IMR-90 (cell line): ENCODE measurements around the gene HSPG2. TPM values are rescaled to one million over a fixed set of nuclear protein-coding genes. Genes with fewer than 3 reads are reported as not detected.

Source experiments
- ATAC-seq: fragments of 200-7000 bp; cut with Tn5 transposase; 2 replicates; pipeline ENCODE4 v1.9.1; 2020; ENCODE audit warnings: low read depth, mild to moderate bottlenecking, moderate library complexity
- BruUV-seq: library from RNA; stranded (reverse); fragments of 400-500 nt; replicated peaks from 2 replicates; lab custom pipeline; 2021; lab: Mats Ljungman, UMichigan
- CTCF ChIA-PET: fragments of 300-600 bp; formaldehyde crosslinking; extraction: SDS; loops from one replicate; lab custom pipeline; 2021; ENCODE audit warnings: antibody characterized with exemption; lab: Yijun Ruan, JAX
- POLR2A ChIA-PET: fragments of 300-600 bp; sonication (Branson Sonifier 250); formaldehyde crosslinking; loops from one replicate; lab custom pipeline; 2022; ENCODE audit warnings: antibody characterized with exemption; ENCODE audit not compliant: unreplicated experiment; lab: Charles Lee
- DNase-seq: peaks from one replicate; pipeline ENCODE4 v3.0.0; 2013
- H2AFZ ChIP-seq: replicated peaks from 2 replicates; pipeline ENCODE3; 2013; ENCODE audit warnings: low read length, mild to moderate bottlenecking; ENCODE audit not compliant: poor library complexity
- H2AK5ac ChIP-seq: 2 replicates; pipeline ENCODE4 v1.6.1; 2013; ENCODE audit warnings: low read depth, low read length, inconsistent platforms
- H2AK9ac ChIP-seq: replicated peaks from 2 replicates; pipeline ENCODE3; 2013; ENCODE audit warnings: mild to moderate bottlenecking, low read depth, low read length, moderate library complexity; ENCODE audit not compliant: poor library complexity
- H2BK120ac ChIP-seq: 2 replicates; pipeline ENCODE4 v1.6.1; 2013; ENCODE audit warnings: low read depth, low read length, inconsistent platforms
- H2BK15ac ChIP-seq: 3 replicates; pipeline ENCODE4 v1.6.1; 2013; ENCODE audit warnings: low read depth, low read length, inconsistent platforms
- H2BK20ac ChIP-seq: 2 replicates; pipeline ENCODE4 v1.6.1; 2013; ENCODE audit warnings: low read depth, mild to moderate bottlenecking, inconsistent platforms, low read length, moderate library complexity
- H2BK5ac ChIP-seq: 2 replicates; pipeline ENCODE4 v1.6.1; 2013; ENCODE audit warnings: mild to moderate bottlenecking, low read depth, low read length, inconsistent platforms; ENCODE audit not compliant: poor library complexity, severe bottlenecking
- H3K14ac ChIP-seq: replicated peaks from 2 replicates; pipeline ENCODE4 v1.6.1; 2013; ENCODE audit warnings: low read depth, low read length, inconsistent platforms
- H3K18ac ChIP-seq: 2 replicates; pipeline ENCODE4 v1.6.1; 2013; ENCODE audit warnings: low read depth, low read length, control low read depth
- H3K23ac ChIP-seq: 2 replicates; pipeline ENCODE4 v1.6.1; 2013; ENCODE audit warnings: low read depth, low read length, inconsistent platforms
- H3K27ac ChIP-seq: 2 replicates; pipeline ENCODE4 v1.5.1; 2013; ENCODE audit warnings: mild to moderate bottlenecking, control low read depth, low read length; ENCODE audit not compliant: insufficient read depth
- H3K27me3 ChIP-seq: 2 replicates; pipeline ENCODE4 v1.6.1; 2013; ENCODE audit warnings: low read length; ENCODE audit not compliant: control insufficient read depth, insufficient read depth
- H3K36me3 ChIP-seq: 2 replicates; pipeline ENCODE4 v1.6.1; 2013; ENCODE audit warnings: low read length, mixed read lengths; ENCODE audit not compliant: control insufficient read depth, insufficient read depth
- H3K4ac ChIP-seq: 2 replicates; pipeline ENCODE4 v1.6.1; 2013; ENCODE audit warnings: low read depth, low read length, inconsistent platforms
- H3K4me1 ChIP-seq: 2 replicates; pipeline ENCODE4 v1.6.1; 2013; ENCODE audit warnings: low read length, mixed read lengths; ENCODE audit not compliant: control insufficient read depth, insufficient read depth
- H3K4me2 ChIP-seq: 2 replicates; pipeline ENCODE4 v1.6.1; 2013; ENCODE audit warnings: low read depth, mild to moderate bottlenecking, control low read depth, low read length, moderate library complexity
- H3K4me3 ChIP-seq: 2 replicates; pipeline ENCODE4 v1.5.1; 2013; ENCODE audit warnings: low read depth, mild to moderate bottlenecking, control low read depth, low read length, moderate library complexity; ENCODE audit not compliant: insufficient read depth
- H3K56ac ChIP-seq: 2 replicates; pipeline ENCODE4 v1.6.1; 2013; ENCODE audit warnings: low read length, inconsistent platforms; ENCODE audit not compliant: insufficient read depth; ENCODE audit errors: extremely low read depth
- H3K79me1 ChIP-seq, 2 experiments: 2 replicates each; pipeline ENCODE4 v1.6.1; 2013; ENCODE audit warnings: low read length in 2 of 2, inconsistent platforms in 1 of 2, low read depth in 1 of 2
- H3K9ac ChIP-seq: 2 replicates; pipeline ENCODE4 v1.6.1; 2013; ENCODE audit warnings: low read depth, low read length, control low read depth
- H3K9me1 ChIP-seq: 2 replicates; pipeline ENCODE4 v1.6.1; 2013; ENCODE audit warnings: low read length, inconsistent platforms; ENCODE audit not compliant: insufficient read depth
- H3K9me3 ChIP-seq: 2 replicates; pipeline ENCODE4 v1.6.1; 2013; ENCODE audit warnings: low read length; ENCODE audit not compliant: control insufficient read depth, insufficient read depth
- H4K20me1 ChIP-seq: 2 replicates; pipeline ENCODE4 v1.6.1; 2013; ENCODE audit warnings: low read length, inconsistent platforms; ENCODE audit not compliant: insufficient read depth
- H4K5ac ChIP-seq: 2 replicates; pipeline ENCODE4 v1.6.1; 2013; ENCODE audit warnings: mild to moderate bottlenecking, low read depth, low read length, control low read depth
- H4K8ac ChIP-seq, 2 experiments: 2 replicates each; pipeline ENCODE4 v1.6.1; 2013; ENCODE audit warnings: low read depth in 2 of 2, low read length in 2 of 2, control low read depth in 1 of 2, inconsistent platforms in 1 of 2
- H4K91ac ChIP-seq: 2 replicates; pipeline ENCODE4 v1.6.1; 2013; ENCODE audit warnings: low read depth, low read length, inconsistent platforms; ENCODE audit not compliant: insufficient read depth
- MAZ ChIP-seq: IDR thresholded peaks from 2 replicates; pipeline ENCODE4 v1.6.1; 2012; ENCODE audit warnings: low read depth, mild to moderate bottlenecking, low read length, improper control_type of control experiment, moderate library complexity, borderline replicate concordance
- MXI1 ChIP-seq: IDR thresholded peaks from 2 replicates; pipeline ENCODE4 v1.6.1; 2012; ENCODE audit warnings: low read depth, mild to moderate bottlenecking, low read length, moderate library complexity, borderline replicate concordance
- WGBS, 2 experiments: methylation state at CpG; one replicate each; pipeline versions ENCODE4 v1.1.5 to v1.1.7; 2013; ENCODE audit warnings: missing lambda C conversion rate in 2 of 2; ENCODE audit not compliant: insufficient read length in 1 of 2; ENCODE audit errors: extremely low coverage in 2 of 2; 5-methylcytosine and 5-hydroxymethylcytosine counted together
- dilution Hi-C: fragments of 300-500 bp; cut with HindIII; formaldehyde crosslinking; loops from one replicate; pipeline ENCODE4 v1.14.3; 2018; ENCODE audit warnings: low sequenced_read_pairs; ENCODE audit not compliant: unreplicated experiment
- in situ Hi-C: fragments of 300-500 bp; cut with MboI; formaldehyde crosslinking; loops from 3 replicates; pipeline ENCODE4 v1.14.3; 2019; ENCODE audit warnings: low sequenced_read_pairs, inconsistent platforms, mixed read lengths
- intact Hi-C: fragments of 100-400 bp; cut with micrococcal nuclease; formaldehyde crosslinking; loops from 2 replicates; pipeline ENCODE4 v1.10.0; 2022
- polyA plus RNA-seq, 3 experiments: library from polyadenylated mRNA; depleted of rRNA; stranded (reverse); fragments of >200 nt; gene quantifications; 2 replicates each; pipeline ENCODE4 v1.2.3, GENCODE V29; 2012; ENCODE audit warnings: low replicate concordance in 1 of 3
- total RNA-seq: library from RNA; depleted of rRNA; stranded (reverse); fragments of >200 nt; gene quantifications from 2 replicates; pipeline ENCODE4 v1.2.3, GENCODE V29; 2012

Gene HSPG2
- total and polyA plus RNA-seq, 2 of the 4 experiments (the other 2 are of a cell fraction), result 15.8 to 94.0 TPM

DNA sequence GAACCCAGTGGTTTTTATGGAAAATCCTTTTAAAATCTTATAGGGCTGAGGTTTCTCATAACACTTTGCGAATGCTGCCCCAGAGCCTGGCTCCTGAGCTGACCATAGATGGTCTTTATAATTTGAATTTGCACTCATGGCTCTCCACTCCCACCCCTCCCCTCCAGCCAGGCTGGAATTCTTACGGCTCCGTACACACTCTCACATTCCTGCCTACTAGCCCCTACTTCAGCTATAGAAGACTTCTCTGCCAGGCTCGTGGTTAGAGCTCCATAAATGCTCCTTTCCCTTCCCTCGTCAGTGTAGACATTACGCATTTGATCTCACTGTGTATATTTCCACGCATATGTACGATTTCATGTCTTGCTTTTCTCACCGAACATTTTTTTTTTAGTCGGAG, 5.4 kb upstream of the HSPG2 start:
- Histone ChIP-seq H4K20me1 (no peaks in the 10 kb centered on the region), H4K5ac (no peak overlapping the region), H3K18ac (no peak overlapping the region), H3K9me3 (no peaks in the 10 kb centered on the region), H3K4me2 (no peak overlapping the region), H3K27me3 (no peaks in the 10 kb centered on the region), H3K14ac (no peak overlapping the region), H3K27ac (no peak overlapping the region), H2BK120ac (no peak overlapping the region), H3K4me1 (peaks cover 12% of the 10 kb centered on the region), H3K9me1 (peaks cover 19% of the 10 kb centered on the region), H3K4me3 (no peak overlapping the region), H4K8ac (no peak overlapping the region), H2BK5ac (no peak overlapping the region), H2AK9ac (no peak overlapping the region), H3K79me1 (peaks cover 2 to 5% of the 10 kb centered on the region in 2 experiments; a peak in 3 of 4 replicates), H2BK20ac (peak overlapping the region; percentile 44; the same call in 1 of the 2 replicates), H3K36me3 (no peaks in the 10 kb centered on the region), H2AK5ac (no peak overlapping the region; the same call in 1 of the 2 replicates), H4K91ac (no peak overlapping the region), H3K56ac (no peak overlapping the region), H3K4ac (no peak overlapping the region), H3K9ac (no peak overlapping the region), H3K23ac (no peak overlapping the region), H2AFZ (no peak overlapping the region), H2BK15ac (no peak overlapping the region; the same call in 2 of the 3 replicates)
- POLR2A ChIA-PET, result no interaction called here
- no peak for TF ChIP-seq MAZ
- no peak for TF ChIP-seq MXI1
- in situ Hi-C loops, result no loop called here
- dilution Hi-C loops, result no loop called here
- intact Hi-C loops, result no loop called here
- CTCF ChIA-PET, result no interaction called here
- 69% methylated on average over 9 of the region's 10 CpGs; no CpG with 5 or more reads in 1 of the 2 experiments for WGBS, 2 experiments
- no peak for ATAC-seq
- BruUV-seq, result no TSS peak
- DNase-seq, result no peak
